Regular cardiac myocyte (primary cell): ENCODE measurements around the gene EREG. TPM values are rescaled to one million over a fixed set of nuclear protein-coding genes. Genes with fewer than 3 reads are reported as not detected.

ENCODE experiments used
- total RNA-seq: library from RNA; depleted of rRNA; stranded (reverse); fragments of >200 nt; gene quantifications from 2 replicates; pipeline ENCODE4 v1.2.3, GENCODE V29; 2014

The EREG gene, protein sequence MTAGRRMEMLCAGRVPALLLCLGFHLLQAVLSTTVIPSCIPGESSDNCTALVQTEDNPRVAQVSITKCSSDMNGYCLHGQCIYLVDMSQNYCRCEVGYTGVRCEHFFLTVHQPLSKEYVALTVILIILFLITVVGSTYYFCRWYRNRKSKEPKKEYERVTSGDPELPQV
- 4.2 and 6.1 TPM in 2 replicates for total RNA-seq

DNA sequence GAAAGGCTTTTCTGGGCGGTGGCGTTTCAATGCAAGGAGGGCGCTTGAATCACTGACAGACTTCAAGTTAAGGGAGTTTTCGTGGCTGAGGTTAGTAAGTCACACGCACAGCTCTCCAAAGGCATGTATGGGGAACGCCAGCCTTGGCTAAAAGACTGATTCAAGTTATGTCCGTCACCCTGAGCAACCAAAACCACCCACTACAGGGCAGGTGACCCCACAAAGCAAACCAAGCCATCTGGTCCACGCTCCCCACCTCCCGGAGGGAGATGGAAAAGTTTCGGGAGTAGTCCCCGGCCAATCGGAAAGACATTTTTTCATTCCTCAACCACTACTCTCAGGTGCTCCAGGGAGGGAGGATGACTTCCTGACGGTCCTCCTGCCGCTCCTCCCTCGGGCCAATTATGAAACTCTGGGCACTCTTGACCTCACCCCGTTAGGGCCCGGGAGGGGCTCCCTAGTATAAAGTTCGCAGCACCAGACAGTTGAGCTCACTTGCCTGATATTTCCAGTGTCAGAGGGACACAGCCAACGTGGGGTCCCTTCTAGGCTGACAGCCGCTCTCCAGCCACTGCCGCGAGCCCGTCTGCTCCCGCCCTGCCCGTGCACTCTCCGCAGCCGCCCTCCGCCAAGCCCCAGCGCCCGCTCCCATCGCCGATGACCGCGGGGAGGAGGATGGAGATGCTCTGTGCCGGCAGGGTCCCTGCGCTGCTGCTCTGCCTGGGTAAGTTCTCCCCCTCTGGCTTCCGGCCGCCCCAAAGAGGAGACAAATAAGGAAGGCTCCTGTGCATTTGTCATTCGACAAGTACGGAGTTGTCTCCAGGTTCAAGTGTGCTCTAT lies at the start of gene EREG:
TSS of gene EREG (plus strand) at position 494 of the 840 bp plus-strand sequence. CDS start at position 658, 164 bp downstream.

Other genes starting within 250 kb of the EREG start
- 21.7 and 45.1 TPM in 2 replicates for gene MTHFD2L, start 207.0 kb upstream of the EREG start, total RNA-seq
- gene EPGN, start 56.7 kb upstream of the EREG start, total RNA-seq = 0.38 and 0.85 TPM in 2 replicates
- 3.9 and 5.9 TPM in 2 replicates for gene AREG, start 80.0 kb downstream of the EREG start, total RNA-seq